ENCODE measurements around the gene RALY. TPM values are rescaled to one million over a fixed set of nuclear protein-coding genes. Genes with fewer than 3 reads are reported as not detected.

The RALY gene
- total RNA-seq, 4 donors from 2014 or later: 78.5 to 110 (median 86.6) TPM

DNA sequence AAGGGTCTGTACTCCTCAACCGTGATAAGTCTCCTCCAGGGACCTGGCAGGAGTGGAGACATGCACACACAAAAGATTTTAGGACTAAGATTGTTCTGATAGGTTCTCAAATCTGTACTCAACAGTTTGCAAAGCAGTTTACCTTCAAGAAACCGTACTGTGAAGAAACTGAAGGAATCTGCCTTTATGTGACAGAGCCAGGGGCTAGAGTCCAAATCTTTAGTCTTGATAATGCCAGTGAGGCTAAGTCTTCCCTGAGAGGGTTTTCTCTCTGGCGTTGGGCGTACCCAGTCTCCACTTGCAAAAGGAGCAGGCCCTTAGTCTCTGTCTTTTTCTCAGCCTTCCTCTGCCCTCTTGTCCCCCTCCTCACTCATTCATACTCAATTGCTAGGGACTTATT is 47.5 kb downstream of the RALY start:
- Histone ChIP-seq H3K27ac (no peak overlapping the region), H3K27me3 (no peaks in the 10 kb centered on the region), H3K9me3 (no peaks in the 10 kb centered on the region), H3K4me3 (no peak overlapping the region), H3K4me1 (peaks cover 36% of the 10 kb centered on the region), H3K36me3 (no peaks in the 10 kb centered on the region)
- DNase-seq (ENCODE audit: low spot score in 2 of 2): no peak
- no peak for TF ChIP-seq POLR2A (IDR thresholded peaks at IDR 0.05)
- no peak for TF ChIP-seq EP300 (IDR thresholded peaks at IDR 0.05)
- no peak for TF ChIP-seq POLR2AphosphoS5 (IDR thresholded peaks at IDR 0.05)
- TF ChIP-seq, protein P1, sequence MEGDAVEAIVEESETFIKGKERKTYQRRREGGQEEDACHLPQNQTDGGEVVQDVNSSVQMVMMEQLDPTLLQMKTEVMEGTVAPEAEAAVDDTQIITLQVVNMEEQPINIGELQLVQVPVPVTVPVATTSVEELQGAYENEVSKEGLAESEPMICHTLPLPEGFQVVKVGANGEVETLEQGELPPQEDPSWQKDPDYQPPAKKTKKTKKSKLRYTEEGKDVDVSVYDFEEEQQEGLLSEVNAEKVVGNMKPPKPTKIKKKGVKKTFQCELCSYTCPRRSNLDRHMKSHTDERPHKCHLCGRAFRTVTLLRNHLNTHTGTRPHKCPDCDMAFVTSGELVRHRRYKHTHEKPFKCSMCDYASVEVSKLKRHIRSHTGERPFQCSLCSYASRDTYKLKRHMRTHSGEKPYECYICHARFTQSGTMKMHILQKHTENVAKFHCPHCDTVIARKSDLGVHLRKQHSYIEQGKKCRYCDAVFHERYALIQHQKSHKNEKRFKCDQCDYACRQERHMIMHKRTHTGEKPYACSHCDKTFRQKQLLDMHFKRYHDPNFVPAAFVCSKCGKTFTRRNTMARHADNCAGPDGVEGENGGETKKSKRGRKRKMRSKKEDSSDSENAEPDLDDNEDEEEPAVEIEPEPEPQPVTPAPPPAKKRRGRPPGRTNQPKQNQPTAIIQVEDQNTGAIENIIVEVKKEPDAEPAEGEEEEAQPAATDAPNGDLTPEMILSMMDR (IDR thresholded peaks at IDR 0.05): no peak
- WGBS: 84% methylated on average over 4 of the region's 4 CpGs

DNA sequence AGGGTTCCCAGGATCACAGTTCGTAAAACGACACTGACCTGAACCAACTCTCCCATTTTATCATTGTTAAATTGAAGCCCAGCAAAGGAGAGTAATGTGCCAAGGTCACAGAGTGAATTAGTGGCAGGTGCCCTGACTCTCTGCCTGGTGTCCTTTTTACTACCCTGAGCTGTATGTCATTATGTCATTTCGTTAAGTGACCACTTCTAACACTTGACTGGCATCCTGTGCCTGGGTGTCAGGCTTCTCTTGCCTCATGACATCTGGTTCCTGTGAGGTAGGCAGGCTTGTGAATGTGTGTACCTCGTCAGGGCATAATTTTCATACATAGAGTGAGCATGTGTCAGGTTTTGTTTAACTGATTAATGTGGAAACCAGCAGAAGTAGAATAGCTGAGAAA is 48.6 kb downstream of the RALY start:
- no peak for DNase-seq (ENCODE audit: low spot score in 2 of 2)
- peaks cover 27% of the 10 kb centered on the region for H3K4me1 ChIP-seq
- 78% methylated on average over 4 of the region's 4 CpGs for WGBS

DNA sequence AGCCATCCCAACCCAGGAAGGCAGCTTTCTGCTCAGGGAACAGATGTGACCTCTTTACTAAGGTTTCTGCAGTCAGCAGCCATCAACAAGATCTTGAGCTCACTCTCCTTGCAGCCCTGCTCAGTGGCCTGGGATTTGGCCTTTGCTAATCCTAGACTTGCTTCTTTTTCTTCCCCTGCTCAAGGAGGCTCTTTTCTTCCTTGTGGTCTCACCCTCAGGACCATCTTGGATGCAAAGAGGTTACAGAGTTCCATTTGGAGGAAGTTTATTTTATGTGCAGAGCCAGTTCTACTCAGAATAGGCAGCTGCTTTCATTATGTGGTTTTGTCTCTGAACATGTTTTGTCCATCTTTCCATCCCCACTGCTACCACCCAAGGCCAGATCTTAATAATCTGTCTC is 49.3 kb downstream of the RALY start:
- Histone ChIP-seq H3K4me1 (peaks cover 19% of the 10 kb centered on the region), H3K27ac (no peak overlapping the region), H3K27me3 (no peaks in the 10 kb centered on the region), H3K9me3 (no peaks in the 10 kb centered on the region), H3K4me3 (no peak overlapping the region), H3K36me3 (no peaks in the 10 kb centered on the region)
- TF ChIP-seq POLR2A (IDR thresholded peaks at IDR 0.05) (no peak), EP300 (IDR thresholded peaks at IDR 0.05) (no peak), POLR2AphosphoS5 (IDR thresholded peaks at IDR 0.05) (no peak)
- TF ChIP-seq, protein P1 (IDR thresholded peaks at IDR 0.05): no peak
- no peak for DNase-seq (ENCODE audit: low spot score in 2 of 2)

More for the DNA sequence above, 48.6 kb downstream of the RALY start:
- no peak overlapping the region for H3K27ac ChIP-seq
- no peaks in the 10 kb centered on the region for H3K27me3 ChIP-seq
- no peaks in the 10 kb centered on the region for H3K36me3 ChIP-seq
- no peaks in the 10 kb centered on the region for H3K9me3 ChIP-seq
- no peak overlapping the region for H3K4me3 ChIP-seq
- TF ChIP-seq POLR2A (IDR thresholded peaks at IDR 0.05): no peak
- no peak for TF ChIP-seq POLR2AphosphoS5 (IDR thresholded peaks at IDR 0.05)
- TF ChIP-seq, protein P1 (IDR thresholded peaks at IDR 0.05): no peak
- TF ChIP-seq EP300 (IDR thresholded peaks at IDR 0.05): no peak

DNA sequence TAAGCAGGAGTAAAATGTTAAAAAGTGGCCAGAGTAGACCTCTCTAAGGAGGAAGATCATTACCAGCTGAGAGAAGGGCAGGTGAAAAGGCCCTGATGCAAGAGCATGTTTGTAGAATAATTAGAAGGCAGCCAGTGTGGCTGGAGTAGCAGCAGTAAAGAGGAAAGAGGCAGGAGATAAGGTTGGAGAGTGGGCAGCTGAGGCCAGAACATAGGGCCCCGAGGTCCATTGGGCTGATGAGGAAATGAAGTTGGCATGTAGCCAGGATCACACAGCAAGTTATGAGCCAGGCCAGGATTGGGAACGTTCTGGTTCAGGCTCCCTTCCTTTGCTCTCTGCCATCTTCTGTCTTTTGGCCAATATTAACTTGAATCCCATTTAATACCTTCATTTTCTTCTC is 51.6 kb downstream of the RALY start:
- no peak overlapping the region for H3K4me3 ChIP-seq

DNA sequence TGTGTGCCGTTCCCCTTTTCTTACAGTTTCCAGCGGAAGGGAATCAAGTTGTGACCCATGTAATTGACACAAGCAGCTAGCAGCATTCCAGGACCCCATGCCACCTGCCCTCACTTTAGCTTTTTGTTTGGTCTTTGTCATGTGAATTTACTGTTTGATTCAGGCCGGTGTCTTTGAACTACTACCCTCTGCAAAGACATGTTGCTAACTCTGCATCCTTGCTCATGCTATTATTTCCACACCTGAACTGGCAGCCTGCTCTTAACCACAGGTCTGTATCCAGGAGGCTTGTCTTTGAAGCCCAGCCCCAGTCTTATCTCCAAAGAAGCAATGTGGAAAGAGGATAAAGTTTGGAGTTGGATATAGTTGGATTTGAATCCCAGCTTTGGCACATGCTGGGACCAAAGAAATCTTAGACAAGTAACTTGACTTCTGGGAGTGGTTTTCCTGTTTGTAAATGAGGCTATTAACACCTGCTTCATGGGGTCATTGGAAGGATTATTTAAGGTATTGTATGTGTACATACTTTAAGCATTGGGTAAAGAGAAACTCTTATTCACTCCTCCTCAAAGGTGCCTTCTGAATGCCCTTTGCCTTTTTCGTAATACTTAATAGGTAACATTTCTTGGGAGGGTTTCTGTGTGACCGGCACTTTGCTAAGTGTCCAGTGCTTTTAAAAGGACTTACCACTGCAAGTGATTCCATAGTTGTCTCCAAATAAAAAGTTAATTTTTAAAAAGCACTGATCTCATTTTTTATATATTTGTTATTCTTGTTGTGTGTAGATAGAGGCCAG is 52.4 kb downstream of the RALY start:
- DNase-seq (ENCODE audit: low spot score in 2 of 2): no peak
- no peaks in the 10 kb centered on the region for H3K27me3 ChIP-seq
- H3K36me3 ChIP-seq: no peaks in the 10 kb centered on the region
- peaks cover 20% of the 10 kb centered on the region for H3K4me1 ChIP-seq
- H3K27ac ChIP-seq: no peak overlapping the region
- TF ChIP-seq POLR2A (IDR thresholded peaks at IDR 0.05) (no peak), EP300 (IDR thresholded peaks at IDR 0.05) (no peak), POLR2AphosphoS5 (IDR thresholded peaks at IDR 0.05) (no peak)
- TF ChIP-seq, protein P1 (IDR thresholded peaks at IDR 0.05): no peak
- no peak overlapping the region for H3K4me3 ChIP-seq
- 90% methylated on average over 5 of the region's 5 CpGs for WGBS
- no peaks in the 10 kb centered on the region for H3K9me3 ChIP-seq

More for the DNA sequence above, 51.6 kb downstream of the RALY start:
- no peaks in the 10 kb centered on the region for H3K9me3 ChIP-seq
- H3K27ac ChIP-seq: no peak overlapping the region
- peaks cover 18% of the 10 kb centered on the region for H3K4me1 ChIP-seq
- no peaks in the 10 kb centered on the region for H3K36me3 ChIP-seq
- TF ChIP-seq POLR2A (IDR thresholded peaks at IDR 0.05) (no peak), POLR2AphosphoS5 (IDR thresholded peaks at IDR 0.05) (no peak), EP300 (IDR thresholded peaks at IDR 0.05) (no peak)
- TF ChIP-seq, protein P1 (IDR thresholded peaks at IDR 0.05): no peak
- no peak for DNase-seq (ENCODE audit: low spot score in 2 of 2)
- H3K27me3 ChIP-seq: no peaks in the 10 kb centered on the region
- WGBS: 4% methylated on average over 2 of the region's 2 CpGs

Measured in suprapubic skin (tissue), 4 donors.